Renal cortical epithelial cell (primary cell): ENCODE results near the gene CARMIL1. TPM values are rescaled to one million over a fixed set of nuclear protein-coding genes. Genes with fewer than 3 reads are reported as not detected.

Experiments
- DNase-seq: peaks from one replicate; pipeline ENCODE4 v3.0.0-alpha.2; 2011; ENCODE audit warnings: low read depth
- total RNA-seq: library from RNA; depleted of rRNA; stranded (reverse); fragments of >200 nt; gene quantifications from 2 replicates; pipeline ENCODE4 v1.2.3, GENCODE V29; 2014

CARMIL1 gene
- 37.0 and 55.7 TPM in 2 replicates for total RNA-seq

- DNase-seq = peak; percentile 64
These were observed at the start of gene CARMIL1 for GRCh38 chr6:25278914-25279747. Gene CARMIL1 (plus strand): TSS chr6:25279374. CDS start chr6:25279796, 422 bp downstream.

- peak; percentile 79 for DNase-seq
These were observed 49.4 kb upstream of the CARMIL1 start for GRCh38 chr6:25229671-25230321.

DNA sequence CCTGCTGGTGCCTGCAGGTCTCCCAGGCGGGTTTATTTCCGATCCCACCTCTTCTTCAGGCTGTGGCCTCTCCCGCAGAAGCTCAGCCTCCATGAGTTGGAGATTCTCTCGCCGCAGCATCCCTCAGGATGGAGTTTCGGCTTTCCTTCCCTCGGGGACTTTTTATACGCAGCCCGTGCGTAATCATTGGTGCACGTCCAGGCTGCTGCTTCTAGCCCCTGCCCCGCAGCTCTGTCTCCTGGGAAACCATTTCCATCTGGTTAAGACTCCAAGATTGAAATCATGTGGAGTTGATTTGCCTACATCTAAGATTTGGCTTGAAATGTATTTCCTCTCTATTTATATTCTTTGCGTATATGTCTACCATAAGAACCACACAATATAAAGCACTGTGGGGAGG is 46.7 kb upstream of the CARMIL1 start:
- DNase-seq = no peak

- DNase-seq = no peak
These were observed 45.9 kb upstream of the CARMIL1 start for GRCh38 chr6:25233226-25233625.

DNA sequence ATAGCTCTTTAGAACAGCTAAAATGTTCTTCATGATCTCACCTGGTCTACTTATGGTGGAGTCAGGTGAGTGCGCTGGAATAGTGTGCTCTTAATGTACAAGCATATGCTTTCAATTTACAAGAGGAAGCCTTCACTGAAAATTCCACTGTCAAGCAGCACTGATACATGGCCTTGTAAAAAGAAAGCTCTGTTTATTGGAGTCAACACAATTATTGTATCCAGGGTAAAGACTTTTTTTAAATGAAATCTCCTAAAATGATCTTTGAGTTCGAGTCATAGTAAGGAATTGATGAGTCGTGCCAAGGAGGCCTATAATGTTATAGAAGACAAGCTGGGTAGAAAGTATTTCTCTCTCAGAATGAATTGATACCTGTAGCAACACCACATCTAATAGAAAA is 41.6 kb upstream of the CARMIL1 start:
- DNase-seq = peak; percentile 16

DNA sequence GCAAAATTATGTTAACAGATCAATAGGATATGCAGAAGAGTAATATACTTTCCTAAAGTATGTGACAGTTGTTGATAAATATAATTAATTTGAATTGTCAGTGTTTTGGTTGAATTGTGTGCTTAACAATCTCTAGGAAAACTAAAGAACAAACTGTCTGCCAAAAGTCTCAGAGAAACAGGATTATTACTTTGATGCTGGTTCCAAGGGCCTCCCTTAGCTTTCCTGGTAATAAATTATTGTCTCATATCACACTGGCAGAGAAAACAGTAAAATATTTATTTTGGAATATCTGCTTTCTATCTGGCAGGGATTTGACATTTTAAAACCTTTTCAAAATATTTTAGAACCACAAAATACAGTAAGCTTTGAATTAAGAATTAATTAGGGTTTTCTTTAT is 40.1 kb upstream of the CARMIL1 start:
- no peak for DNase-seq

DNA sequence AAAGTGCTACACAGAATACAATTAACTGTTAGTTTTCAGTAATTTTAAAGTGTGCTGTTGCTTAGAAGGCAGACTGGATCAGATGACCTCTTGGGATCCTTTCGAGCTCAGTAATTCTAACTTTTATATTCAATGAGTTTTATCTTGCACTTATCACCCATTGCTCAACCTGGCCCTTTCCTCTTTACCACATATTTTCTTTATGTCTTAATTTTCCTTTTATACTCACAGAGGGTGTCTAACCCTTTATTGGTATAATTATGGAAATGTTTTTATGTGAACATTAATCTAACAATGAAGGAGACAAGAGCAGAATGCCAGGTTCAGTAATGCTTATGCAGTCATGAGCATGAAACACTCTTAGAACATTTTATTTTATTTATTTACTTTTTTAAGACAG is 39.7 kb upstream of the CARMIL1 start:
- no peak for DNase-seq

DNA sequence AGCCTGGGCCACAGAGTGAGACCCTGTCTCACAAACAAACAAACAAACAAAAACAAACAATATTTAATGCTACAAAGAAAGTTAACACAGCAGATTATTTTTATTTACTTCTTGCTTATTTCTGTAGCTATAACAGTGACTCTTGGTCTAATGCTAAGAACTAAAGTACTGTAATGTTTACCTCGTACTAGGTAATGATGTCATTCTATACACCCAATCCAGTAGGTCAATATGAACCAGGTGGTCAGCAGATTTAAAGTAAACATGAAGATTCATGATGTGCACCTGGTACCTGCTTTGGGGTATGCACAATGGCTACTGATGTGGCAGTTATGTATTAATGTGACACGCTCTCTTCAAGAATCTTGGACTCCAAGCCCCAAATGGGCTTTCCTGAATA is 36.6 kb upstream of the CARMIL1 start:
- no peak for DNase-seq

- no peak for DNase-seq
These were observed 34.3 kb upstream of the CARMIL1 start for GRCh38 chr6:25244865-25245264.

GRCh38 chr6:25248123-25248522 is 31.1 kb upstream of the CARMIL1 start:
- DNase-seq = peak; percentile 12

DNA sequence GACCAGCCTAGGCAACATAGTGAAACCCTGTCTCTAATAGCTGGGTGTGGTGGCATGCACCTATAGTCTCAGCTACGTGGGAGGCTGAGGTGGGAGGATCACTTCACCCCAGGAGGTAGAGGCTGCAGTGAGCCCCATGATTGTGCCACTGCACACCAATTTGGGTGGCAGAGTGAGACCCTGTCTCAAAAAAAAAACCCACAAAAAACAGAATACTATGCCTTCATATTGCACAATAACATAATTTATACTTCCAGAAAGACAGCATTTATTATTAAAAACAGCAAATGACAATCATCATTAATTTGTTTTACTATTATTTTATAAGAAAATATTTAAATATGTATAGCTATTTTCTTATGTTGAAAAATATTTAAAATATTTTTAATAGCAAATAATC is 30.0 kb upstream of the CARMIL1 start:
- DNase-seq = no peak

- peak; percentile 79 for DNase-seq
These were observed 28.3 kb upstream of the CARMIL1 start for GRCh38 chr6:25250878-25251277.

DNA sequence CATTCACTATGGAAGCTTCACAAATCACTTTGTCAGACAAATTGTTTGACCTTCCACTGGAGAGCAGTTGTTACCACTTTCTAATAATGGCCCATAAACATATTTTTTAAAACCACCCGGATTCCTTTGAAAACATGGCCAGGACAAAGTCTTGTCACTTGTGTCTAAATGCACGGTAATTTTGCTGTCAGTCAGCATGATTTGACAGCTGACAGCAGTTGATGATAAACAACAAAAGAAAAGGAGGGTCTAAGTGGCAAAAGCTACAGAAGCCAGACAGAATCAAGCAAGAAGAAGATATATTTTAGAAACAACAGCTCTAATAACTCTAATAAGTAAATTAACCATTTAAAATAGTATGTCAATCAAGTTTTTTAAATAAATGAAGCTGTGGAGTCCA is 27.7 kb upstream of the CARMIL1 start:
- no peak for DNase-seq

DNA sequence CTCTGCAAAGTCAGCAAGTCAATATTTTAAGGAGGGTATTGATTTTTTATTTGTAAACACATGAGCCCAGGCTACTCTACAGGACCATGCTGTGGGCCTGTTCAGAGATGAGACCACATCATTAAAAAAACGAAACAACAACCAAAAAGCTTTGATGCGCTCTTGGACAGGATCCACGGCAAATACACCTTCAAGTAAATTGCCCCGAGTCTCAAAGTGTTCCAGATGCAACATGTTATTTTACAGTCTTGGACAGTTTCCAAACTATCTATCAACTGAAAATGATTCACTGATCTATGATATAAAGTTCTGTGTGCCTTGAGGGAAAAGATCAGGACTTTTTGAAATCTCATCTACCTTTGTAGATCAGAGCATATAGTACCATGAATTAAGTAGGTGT is 25.8 kb upstream of the CARMIL1 start:
- DNase-seq = no peak

- no peak for DNase-seq
These were observed 24.5 kb upstream of the CARMIL1 start for GRCh38 chr6:25254671-25255070.

- no peak for DNase-seq
These were observed 21.4 kb upstream of the CARMIL1 start for GRCh38 chr6:25257686-25258348.

- no peak for DNase-seq
These were observed 19.4 kb upstream of the CARMIL1 start for GRCh38 chr6:25259756-25260155.

- no peak for DNase-seq
These were observed 15.5 kb upstream of the CARMIL1 start for GRCh38 chr6:25263657-25264056.

GRCh38 chr6:25266456-25267100 is 12.6 kb upstream of the CARMIL1 start:
- DNase-seq = no peak

GRCh38 chr6:25267662-25268061 is 11.5 kb upstream of the CARMIL1 start:
- no peak for DNase-seq

DNA sequence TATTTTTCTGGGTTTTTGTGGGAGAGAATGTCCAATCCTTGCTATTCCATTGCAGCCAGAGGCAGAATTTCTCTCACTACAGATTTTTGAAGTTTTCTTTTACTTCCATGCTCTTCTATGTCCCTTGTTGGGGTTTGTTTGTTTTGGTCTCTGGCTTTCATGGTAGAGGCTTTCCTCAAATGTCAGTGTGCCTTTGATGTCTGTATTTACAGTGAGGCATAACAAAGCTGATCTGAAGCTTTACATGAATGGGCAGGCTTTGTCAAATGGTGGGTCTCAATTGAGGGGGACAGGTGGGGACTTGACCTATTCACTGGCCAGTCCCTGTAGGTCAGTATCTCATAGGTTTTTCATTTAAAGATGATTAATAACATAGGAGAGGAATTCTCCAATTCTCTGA is 8.6 kb upstream of the CARMIL1 start:
- no peak for DNase-seq

- no peak for DNase-seq
These were observed 3.7 kb upstream of the CARMIL1 start for GRCh38 chr6:25275436-25275835.
